ENCODE data around the gene LIMS1.
"Not testable (repeated sequence)": the region's sequence is repeated elsewhere in the genome, so short reads cannot be mapped to it uniquely, and the experiment has no call there.

DNA sequence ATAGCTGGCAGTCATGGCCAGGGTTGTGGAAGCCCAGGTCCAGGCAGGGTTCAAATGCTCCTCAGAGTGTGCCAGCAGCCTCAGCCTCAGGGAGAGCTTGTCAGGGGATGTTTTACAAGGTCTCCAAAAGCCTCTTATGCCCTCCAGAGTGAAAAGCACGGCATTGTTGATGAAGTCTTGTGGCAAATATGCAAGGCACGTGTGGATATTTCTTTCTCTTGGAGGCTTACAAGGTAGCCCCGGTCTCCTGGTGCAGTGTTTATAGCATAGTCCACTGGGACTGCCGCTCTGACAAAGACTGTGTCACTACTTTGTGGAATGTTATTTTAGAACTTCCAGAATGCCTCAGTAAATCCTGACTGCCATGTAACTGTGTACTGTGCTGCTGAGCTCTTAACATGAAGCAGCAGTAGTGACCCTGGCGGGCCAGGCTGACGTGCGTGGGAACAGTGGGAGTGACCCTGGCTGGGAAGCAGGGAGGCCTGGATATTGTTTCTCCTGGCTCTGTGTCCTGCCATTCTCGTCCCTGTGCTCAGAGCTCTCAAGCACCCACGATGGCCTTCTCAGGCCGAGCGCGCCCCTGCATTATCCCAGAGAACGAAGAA is 120.4 kb downstream of the LIMS1 start:
- TF ChIP-seq POLR2A (IDR thresholded peaks at IDR 0.05): not testable (repeated sequence)
- TF ChIP-seq, protein P1, sequence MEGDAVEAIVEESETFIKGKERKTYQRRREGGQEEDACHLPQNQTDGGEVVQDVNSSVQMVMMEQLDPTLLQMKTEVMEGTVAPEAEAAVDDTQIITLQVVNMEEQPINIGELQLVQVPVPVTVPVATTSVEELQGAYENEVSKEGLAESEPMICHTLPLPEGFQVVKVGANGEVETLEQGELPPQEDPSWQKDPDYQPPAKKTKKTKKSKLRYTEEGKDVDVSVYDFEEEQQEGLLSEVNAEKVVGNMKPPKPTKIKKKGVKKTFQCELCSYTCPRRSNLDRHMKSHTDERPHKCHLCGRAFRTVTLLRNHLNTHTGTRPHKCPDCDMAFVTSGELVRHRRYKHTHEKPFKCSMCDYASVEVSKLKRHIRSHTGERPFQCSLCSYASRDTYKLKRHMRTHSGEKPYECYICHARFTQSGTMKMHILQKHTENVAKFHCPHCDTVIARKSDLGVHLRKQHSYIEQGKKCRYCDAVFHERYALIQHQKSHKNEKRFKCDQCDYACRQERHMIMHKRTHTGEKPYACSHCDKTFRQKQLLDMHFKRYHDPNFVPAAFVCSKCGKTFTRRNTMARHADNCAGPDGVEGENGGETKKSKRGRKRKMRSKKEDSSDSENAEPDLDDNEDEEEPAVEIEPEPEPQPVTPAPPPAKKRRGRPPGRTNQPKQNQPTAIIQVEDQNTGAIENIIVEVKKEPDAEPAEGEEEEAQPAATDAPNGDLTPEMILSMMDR (IDR thresholded peaks at IDR 0.05): not testable (repeated sequence)

Measured in prostate gland (tissue), 2 donors.